K562 (cell line): ENCODE data around the gene FGR. TPM values are rescaled to one million over a fixed set of nuclear protein-coding genes. Genes with fewer than 3 reads are reported as not detected.

Source experiments
- FOSL1 ChIP-seq: fragments of 200-800 bp; sonication (Bioruptor generic); conservative IDR thresholded peaks from 2 replicates; pipeline ENCODE4 v1.6.1; 2016; ENCODE audit warnings: missing genetic modification characterization, missing compliant biosample characterization
- FOXK2 ChIP-seq, 2 experiments: fragments of 450-650 bp; IDR thresholded peaks in 1 of 2; conservative IDR thresholded peaks in 1 of 2; 2 replicates each; pipeline ENCODE4 v1.6.1; 2016; ENCODE audit warnings: low read depth in 2 of 2, mild to moderate bottlenecking in 1 of 2
- KLF16 ChIP-seq: IDR thresholded peaks from 2 replicates; pipeline ENCODE4 v1.6.1; 2016; ENCODE audit warnings: antibody characterized with exemption
- MAFG ChIP-seq: fragments of 450-650 bp; conservative IDR thresholded peaks from 2 replicates; pipeline ENCODE4 v1.6.1; 2016; ENCODE audit warnings: missing genetic modification characterization, missing compliant biosample characterization
- MBD2 ChIP-seq: sonication (generic); IDR thresholded peaks from 2 replicates; pipeline ENCODE4 v1.6.1; 2016; ENCODE audit warnings: low read depth, borderline replicate concordance
- RBM14 ChIP-seq: fragments of 200-400 bp; formaldehyde crosslinking; IDR thresholded peaks from 2 replicates; pipeline ENCODE4 v1.6.1; 2018; ENCODE audit warnings: low read depth, mild to moderate bottlenecking, low read length, moderate library complexity, borderline replicate concordance; ENCODE audit not compliant: insufficient read depth
- SMARCC2 ChIP-seq: fragments of 450-650 bp; IDR thresholded peaks from 2 replicates; pipeline ENCODE4 v1.6.1; 2017; ENCODE audit warnings: antibody characterized with exemption, moderate library complexity, mild to moderate bottlenecking, low read depth
- SMC3 ChIP-seq: conservative IDR thresholded peaks from 2 replicates; pipeline ENCODE4 v1.6.1; 2011; ENCODE audit warnings: low read depth, low read length, improper control_type of control experiment; ENCODE audit not compliant: insufficient read depth
- THAP12 ChIP-seq: fragments of 250-450 bp; sonication (Bioruptor Pico); IDR thresholded peaks from 2 replicates; pipeline ENCODE4 v1.9.0; 2021; ENCODE audit warnings: mild to moderate bottlenecking, inconsistent platforms
- ZNF175 ChIP-seq: fragments of 200-800 bp; sonication (Bioruptor generic); IDR thresholded peaks from 2 replicates; pipeline ENCODE4 v1.6.1; 2016; ENCODE audit warnings: low read depth, mild to moderate bottlenecking, missing genetic modification characterization, missing compliant biosample characterization
- ZNF316 ChIP-seq: fragments of 450-650 bp; IDR thresholded peaks from 2 replicates; pipeline ENCODE4 v1.6.1; 2016
- ZNF318 ChIP-seq, 2 experiments: fragments of 450-650 bp; IDR thresholded peaks; 2 replicates each; pipeline ENCODE4 v1.6.1; 2016; ENCODE audit warnings: mild to moderate bottlenecking in 2 of 2, borderline replicate concordance in 1 of 2, low read depth in 1 of 2, moderate library complexity in 1 of 2
- ZNF354B ChIP-seq: fragments of 250-450 bp; sonication (Bioruptor Pico); IDR thresholded peaks from 2 replicates; pipeline ENCODE4 v1.4.0; 2020
- polyA plus RNA-seq, 8 experiments: library from polyadenylated mRNA; depleted of rRNA in 4 of 8; stranded (reverse) in 5 of 8; unstranded in 3 of 8; fragments of >200 nt; fragmentation: Nextera tagmentation in 2 of 8; fragmentation: Illumina TruSeq in 1 of 8; extraction: Ambion mirVana in 2 of 8; extraction: Trizol in 1 of 8; gene quantifications; 2 replicates each; pipeline versions ENCODE4 v1.2.1 to v1.2.3, GENCODE V29; 2011 to 2014; ENCODE audit warnings: inconsistent platforms in 1 of 8, missing spikeins in 1 of 8
- total RNA-seq, 7 experiments: library from RNA; depleted of rRNA in 6 of 7; stranded (reverse); fragments of >200 nt in 6 of 7; fragmentation: Illumina TruSeq in 2 of 7; extraction: Trizol in 2 of 7; gene quantifications; 2 replicates each; pipeline versions ENCODE4 v1.2.1 to v1.2.3, GENCODE V29; 2011 to 2021; ENCODE audit warnings: low replicate concordance in 1 of 7
- TF ChIP-seq, protein P1 (sequence below), 3 experiments: IDR thresholded peaks in 2 of 3; conservative IDR thresholded peaks in 1 of 3; 2 replicates each; pipeline ENCODE4 v1.5.1; 2011 to 2012; ENCODE audit warnings: low read length in 3 of 3, mild to moderate bottlenecking in 3 of 3, control low read depth in 2 of 3, improper control_type of control experiment in 1 of 3, inconsistent platforms in 1 of 3, low read depth in 1 of 3, mixed read lengths in 1 of 3, moderate library complexity in 1 of 3; ENCODE audit not compliant: insufficient read depth in 2 of 3

Gene FGR
- total and polyA plus RNA-seq, 9 of the 15 experiments (the other 6 are each of a cell fraction or from before 2014, with no cell fraction given), result 0.04 to 0.11 TPM; not detected in 7

GRCh38 chr1:27662707-27663393, 27.9 kb upstream of the FGR start (continued):
- no peak for TF ChIP-seq ZNF318 (IDR thresholded peaks at IDR 0.05; ENCODE audit: borderline replicate concordance in 1 of 2, low read depth in 1 of 2)
- TF ChIP-seq THAP12 (CRISPR knock-in tag), result no peak
- no peak for TF ChIP-seq RBM14
- 0 out of 2 replicates have a peak, but pooled peaks have one; percentile 32 for TF ChIP-seq ZNF175 (CRISPR knock-in tag)
- TF ChIP-seq ZNF316, result no peak
- no peak for TF ChIP-seq SMARCC2
- TF ChIP-seq, protein P1, sequence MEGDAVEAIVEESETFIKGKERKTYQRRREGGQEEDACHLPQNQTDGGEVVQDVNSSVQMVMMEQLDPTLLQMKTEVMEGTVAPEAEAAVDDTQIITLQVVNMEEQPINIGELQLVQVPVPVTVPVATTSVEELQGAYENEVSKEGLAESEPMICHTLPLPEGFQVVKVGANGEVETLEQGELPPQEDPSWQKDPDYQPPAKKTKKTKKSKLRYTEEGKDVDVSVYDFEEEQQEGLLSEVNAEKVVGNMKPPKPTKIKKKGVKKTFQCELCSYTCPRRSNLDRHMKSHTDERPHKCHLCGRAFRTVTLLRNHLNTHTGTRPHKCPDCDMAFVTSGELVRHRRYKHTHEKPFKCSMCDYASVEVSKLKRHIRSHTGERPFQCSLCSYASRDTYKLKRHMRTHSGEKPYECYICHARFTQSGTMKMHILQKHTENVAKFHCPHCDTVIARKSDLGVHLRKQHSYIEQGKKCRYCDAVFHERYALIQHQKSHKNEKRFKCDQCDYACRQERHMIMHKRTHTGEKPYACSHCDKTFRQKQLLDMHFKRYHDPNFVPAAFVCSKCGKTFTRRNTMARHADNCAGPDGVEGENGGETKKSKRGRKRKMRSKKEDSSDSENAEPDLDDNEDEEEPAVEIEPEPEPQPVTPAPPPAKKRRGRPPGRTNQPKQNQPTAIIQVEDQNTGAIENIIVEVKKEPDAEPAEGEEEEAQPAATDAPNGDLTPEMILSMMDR (IDR thresholded peaks at IDR 0.05 in 2 of 3, conservative IDR thresholded peaks at IDR 0.05 in 1 of 3; ENCODE audit: insufficient read depth in 2 of 3, low read depth in 1 of 3, low read length in 3 of 3), result peak; percentile 92 to 97 (median 96)
- peak; percentile 96 for TF ChIP-seq SMC3
- no peak for TF ChIP-seq FOXK2 (conservative IDR thresholded peaks at IDR 0.05 in 1 of 2, IDR thresholded peaks at IDR 0.05 in 1 of 2; ENCODE audit: low read depth in 2 of 2)
- no peak for TF ChIP-seq MBD2
- TF ChIP-seq ZNF354B (CRISPR knock-in tag), result no peak
- no peak for TF ChIP-seq FOSL1
- TF ChIP-seq MAFG (tag), result no peak
- 0 out of 2 replicates have a peak, but pooled peaks have one; percentile 15 for TF ChIP-seq KLF16
